HepG2 (cell line): ENCODE measurements around the gene ZNF865. TPM values are rescaled to one million over a fixed set of nuclear protein-coding genes. Genes with fewer than 3 reads are reported as not detected.

ENCODE experiments used
- AHR ChIP-seq: IDR thresholded peaks from 2 replicates; pipeline ENCODE4 v1.6.1; 2018; ENCODE audit warnings: missing genetic modification reagents, missing compliant biosample characterization
- AKAP8 ChIP-seq: sonication (generic); formaldehyde crosslinking; IDR thresholded peaks from 2 replicates; pipeline ENCODE4 v1.5.1; 2020; ENCODE audit warnings: mild to moderate bottlenecking, missing genetic modification reagents
- FOSL2 ChIP-seq: sonication (generic); formaldehyde crosslinking; IDR thresholded peaks from 2 replicates; pipeline ENCODE4 v1.4.0; 2020; ENCODE audit warnings: missing genetic modification reagents
- NR2C2 ChIP-seq: sonication (generic); formaldehyde crosslinking; IDR thresholded peaks from 2 replicates; pipeline ENCODE4 v1.4.0; 2020; ENCODE audit warnings: missing genetic modification reagents, mild to moderate bottlenecking, moderate library complexity, borderline replicate concordance
- PHF20 ChIP-seq: sonication (generic); formaldehyde crosslinking; IDR thresholded peaks from 2 replicates; pipeline ENCODE4 v1.5.0; 2020; ENCODE audit warnings: mild to moderate bottlenecking, missing genetic modification reagents
- POLR2A ChIP-seq, 2 experiments: IDR thresholded peaks; 2 replicates each; pipeline ENCODE4 v1.6.1; 2011; ENCODE audit warnings: low read depth in 2 of 2, low read length in 2 of 2, mild to moderate bottlenecking in 1 of 2, moderate library complexity in 1 of 2; ENCODE audit not compliant: insufficient read depth in 1 of 2
- SIX4 ChIP-seq: sonication (generic); formaldehyde crosslinking; IDR thresholded peaks from 2 replicates; pipeline ENCODE4 v1.4.0; 2020; ENCODE audit warnings: missing genetic modification reagents
- ZGPAT ChIP-seq: IDR thresholded peaks from 2 replicates; pipeline ENCODE4 v1.6.1; 2016; ENCODE audit warnings: mild to moderate bottlenecking
- ZNF142 ChIP-seq: sonication (generic); formaldehyde crosslinking; IDR thresholded peaks from 2 replicates; pipeline ENCODE4 v1.4.0; 2020; ENCODE audit warnings: missing genetic modification reagents
- ZNF276 ChIP-seq: sonication (generic); formaldehyde crosslinking; IDR thresholded peaks from 2 replicates; pipeline ENCODE4 v1.4.0; 2020; ENCODE audit warnings: mild to moderate bottlenecking, low read depth, missing genetic modification reagents
- ZNF646 ChIP-seq: sonication (generic); formaldehyde crosslinking; IDR thresholded peaks from 2 replicates; pipeline ENCODE4 v1.9.0; 2021; ENCODE audit warnings: mild to moderate bottlenecking, missing genetic modification reagents
- ZNF704 ChIP-seq: sonication (generic); formaldehyde crosslinking; IDR thresholded peaks from 2 replicates; pipeline ENCODE4 v1.8.1; 2023; ENCODE audit warnings: mild to moderate bottlenecking, inconsistent platforms, moderate library complexity, missing genetic modification reagents, borderline replicate concordance
- polyA plus RNA-seq, 8 experiments: library from polyadenylated mRNA; depleted of rRNA in 3 of 8; stranded (reverse) in 7 of 8; unstranded in 1 of 8; fragments of >200 nt; fragmentation: Illumina TruSeq in 4 of 8; extraction: Trizol in 4 of 8; gene quantifications; 2 replicates each; pipeline versions ENCODE4 v1.2.1 to v1.2.3, GENCODE V29; 2011 to 2016; ENCODE audit warnings: low read depth in 4 of 8, missing spikeins in 1 of 8, mixed read lengths in 1 of 8; ENCODE audit not compliant: insufficient read depth in 1 of 8
- total RNA-seq, 5 experiments: library from RNA; depleted of rRNA; stranded (reverse); fragments of >200 nt; fragmentation: Illumina TruSeq; extraction: Trizol; gene quantifications; 2 replicates each; pipeline ENCODE4 v1.2.3, GENCODE V29; 2016; ENCODE audit warnings: low read depth in 1 of 5

Gene ZNF865
- total and polyA plus RNA-seq, 2 of the 13 experiments (the other 11 are each of a cell fraction or from before 2014, with no cell fraction given), result 0.93 to 1.0 TPM

- peak; percentile 33; the same call in 1 of the 2 replicates for TF ChIP-seq NR2C2 (CRISPR knock-in tag)
- TF ChIP-seq ZGPAT, result no peak
- TF ChIP-seq ZNF276 (CRISPR knock-in tag), result no peak
- peak; percentile 81 for TF ChIP-seq AKAP8
- TF ChIP-seq ZNF646 (CRISPR knock-in tag), result no peak
- no peak for TF ChIP-seq ZNF704
- TF ChIP-seq PHF20 (CRISPR knock-in tag), result peak; percentile 56
- peak; percentile 20; the same call in 1 of the 2 replicates for TF ChIP-seq SIX4 (CRISPR knock-in tag)
- TF ChIP-seq FOSL2 (CRISPR knock-in tag), result peak; percentile 6; the same call in 1 of the 2 replicates
- TF ChIP-seq POLR2A (IDR thresholded peaks at IDR 0.05; ENCODE audit: insufficient read depth in 1 of 2, low read depth in 2 of 2, low read length in 2 of 2), result peak; percentile 66 to 72; a peak in 3 of 4 replicates
- TF ChIP-seq AHR (CRISPR knock-in tag), result no peak
- peak; percentile 83 for TF ChIP-seq ZNF142 (CRISPR knock-in tag)
Measured at GRCh38 chr19:55605207-55605636, 225 bp upstream of the ZNF865 start (continued).
